HepG2 (cell line): ENCODE data around the gene EPX. TPM values are rescaled to one million over a fixed set of nuclear protein-coding genes. Genes with fewer than 3 reads are reported as not detected.

Experiments used
- GLI4 ChIP-seq: sonication (generic); formaldehyde crosslinking; IDR thresholded peaks from 2 replicates; pipeline ENCODE4 v1.5.1; 2020; ENCODE audit warnings: missing genetic modification reagents, mild to moderate bottlenecking, moderate library complexity, borderline replicate concordance
- GTF3A ChIP-seq: sonication (generic); formaldehyde crosslinking; conservative IDR thresholded peaks from 2 replicates; pipeline ENCODE4 v1.4.0; 2020; ENCODE audit warnings: mild to moderate bottlenecking, missing genetic modification reagents
- HNF1A ChIP-seq, 2 experiments: sonication (generic) in 1 of 2; formaldehyde crosslinking in 1 of 2; IDR thresholded peaks; 2 replicates each; pipeline versions ENCODE4 v1.4.0 to v1.6.1; 2016 to 2020; ENCODE audit warnings: borderline replicate concordance in 1 of 2, low read depth in 1 of 2, mild to moderate bottlenecking in 1 of 2, missing genetic modification reagents in 1 of 2
- IRX3 ChIP-seq: sonication (generic); formaldehyde crosslinking; IDR thresholded peaks from 2 replicates; pipeline ENCODE4 v1.8.1; 2023; ENCODE audit warnings: mild to moderate bottlenecking, low read depth, missing genetic modification reagents, borderline replicate concordance
- NFKB2 ChIP-seq: sonication (generic); formaldehyde crosslinking; IDR thresholded peaks from 2 replicates; pipeline ENCODE4 v1.4.0; 2020; ENCODE audit warnings: missing genetic modification reagents, borderline replicate concordance
- PTBP1 ChIP-seq: fragments of 200-400 bp; formaldehyde crosslinking; IDR thresholded peaks from 2 replicates; pipeline ENCODE4 v1.6.1; 2018; ENCODE audit warnings: low read length, low read depth; ENCODE audit not compliant: poor library complexity, severe bottlenecking
- SP140L ChIP-seq: sonication (generic); formaldehyde crosslinking; IDR thresholded peaks from 2 replicates; pipeline ENCODE4 v1.4.0; 2020; ENCODE audit warnings: missing genetic modification reagents, borderline replicate concordance
- STAT5B ChIP-seq: sonication (generic); formaldehyde crosslinking; IDR thresholded peaks from 2 replicates; pipeline ENCODE4 v1.4.0; 2020; ENCODE audit warnings: missing genetic modification reagents
- ZNF282 ChIP-seq: fragments of 450-650 bp; IDR thresholded peaks from 2 replicates; pipeline ENCODE4 v1.6.1; 2018; ENCODE audit not compliant: partially characterized antibody
- ZNF3 ChIP-seq: IDR thresholded peaks from 2 replicates; pipeline ENCODE4 v1.7.0; 2017; ENCODE audit warnings: inconsistent platforms
- ZNF432 ChIP-seq: sonication (generic); formaldehyde crosslinking; IDR thresholded peaks from 2 replicates; pipeline ENCODE4 v1.5.0; 2020; ENCODE audit warnings: missing genetic modification reagents, mild to moderate bottlenecking, borderline replicate concordance
- ZNF615 ChIP-seq: sonication (generic); formaldehyde crosslinking; IDR thresholded peaks from 2 replicates; pipeline ENCODE4 v1.5.0; 2020; ENCODE audit warnings: mild to moderate bottlenecking, missing genetic modification reagents, borderline replicate concordance
- ZNF652 ChIP-seq: IDR thresholded peaks from 2 replicates; pipeline ENCODE4 v1.6.1; 2016; ENCODE audit warnings: low read depth, borderline replicate concordance
- ZNF780A ChIP-seq: sonication (generic); formaldehyde crosslinking; IDR thresholded peaks from 2 replicates; pipeline ENCODE4 v1.8.0; 2022; ENCODE audit warnings: mild to moderate bottlenecking, missing genetic modification reagents, moderate library complexity
- ZSCAN12 ChIP-seq: sonication (generic); formaldehyde crosslinking; IDR thresholded peaks from 2 replicates; pipeline ENCODE4 v1.9.0; 2021; ENCODE audit warnings: mild to moderate bottlenecking, missing genetic modification reagents
- polyA plus RNA-seq, 8 experiments: library from polyadenylated mRNA; depleted of rRNA in 3 of 8; stranded (reverse) in 7 of 8; unstranded in 1 of 8; fragments of >200 nt; fragmentation: Illumina TruSeq in 4 of 8; extraction: Trizol in 4 of 8; gene quantifications; 2 replicates each; pipeline versions ENCODE4 v1.2.1 to v1.2.3, GENCODE V29; 2011 to 2016; ENCODE audit warnings: low read depth in 4 of 8, missing spikeins in 1 of 8, mixed read lengths in 1 of 8; ENCODE audit not compliant: insufficient read depth in 1 of 8
- total RNA-seq, 5 experiments: library from RNA; depleted of rRNA; stranded (reverse); fragments of >200 nt; fragmentation: Illumina TruSeq; extraction: Trizol; gene quantifications; 2 replicates each; pipeline ENCODE4 v1.2.3, GENCODE V29; 2016; ENCODE audit warnings: low read depth in 1 of 5
- TF ChIP-seq, protein P1 (sequence below): sonication (generic); formaldehyde crosslinking; IDR thresholded peaks from 2 replicates; pipeline ENCODE4 v1.5.1; 2020; ENCODE audit warnings: mild to moderate bottlenecking, missing genetic modification reagents
- TF ChIP-seq, protein P2 (sequence below): sonication (generic); formaldehyde crosslinking; IDR thresholded peaks from 2 replicates; pipeline ENCODE4 v1.4.0; 2020; ENCODE audit warnings: missing genetic modification reagents, mild to moderate bottlenecking, borderline replicate concordance

The EPX gene
- total and polyA plus RNA-seq, 2 of the 13 experiments (the other 11 are each of a cell fraction or from before 2014, with no cell fraction given): not detected

- TF ChIP-seq GLI4 (CRISPR knock-in tag) (no peak), IRX3 (CRISPR knock-in tag) (peak; percentile 90; the same call in 1 of the 2 replicates), PTBP1 (peak; percentile 47), ZNF652 (CRISPR knock-in tag) (no peak), NFKB2 (CRISPR knock-in tag) (peak; percentile 95; the same call in 1 of the 2 replicates), GTF3A (CRISPR knock-in tag) (no peak), ZNF780A (CRISPR knock-in tag) (peak; percentile 81), HNF1A (IDR thresholded peaks at IDR 0.05; ENCODE audit: low read depth) (no peak), HNF1A (CRISPR knock-in tag; IDR thresholded peaks at IDR 0.05; ENCODE audit: borderline replicate concordance) (no peak), SP140L (CRISPR knock-in tag) (no peak), STAT5B (no peak), ZNF282 (no peak), ZNF615 (CRISPR knock-in tag) (no peak), ZNF432 (CRISPR knock-in tag) (no peak), ZSCAN12 (CRISPR knock-in tag) (no peak), ZNF3 (no peak)
- TF ChIP-seq, protein P1, sequence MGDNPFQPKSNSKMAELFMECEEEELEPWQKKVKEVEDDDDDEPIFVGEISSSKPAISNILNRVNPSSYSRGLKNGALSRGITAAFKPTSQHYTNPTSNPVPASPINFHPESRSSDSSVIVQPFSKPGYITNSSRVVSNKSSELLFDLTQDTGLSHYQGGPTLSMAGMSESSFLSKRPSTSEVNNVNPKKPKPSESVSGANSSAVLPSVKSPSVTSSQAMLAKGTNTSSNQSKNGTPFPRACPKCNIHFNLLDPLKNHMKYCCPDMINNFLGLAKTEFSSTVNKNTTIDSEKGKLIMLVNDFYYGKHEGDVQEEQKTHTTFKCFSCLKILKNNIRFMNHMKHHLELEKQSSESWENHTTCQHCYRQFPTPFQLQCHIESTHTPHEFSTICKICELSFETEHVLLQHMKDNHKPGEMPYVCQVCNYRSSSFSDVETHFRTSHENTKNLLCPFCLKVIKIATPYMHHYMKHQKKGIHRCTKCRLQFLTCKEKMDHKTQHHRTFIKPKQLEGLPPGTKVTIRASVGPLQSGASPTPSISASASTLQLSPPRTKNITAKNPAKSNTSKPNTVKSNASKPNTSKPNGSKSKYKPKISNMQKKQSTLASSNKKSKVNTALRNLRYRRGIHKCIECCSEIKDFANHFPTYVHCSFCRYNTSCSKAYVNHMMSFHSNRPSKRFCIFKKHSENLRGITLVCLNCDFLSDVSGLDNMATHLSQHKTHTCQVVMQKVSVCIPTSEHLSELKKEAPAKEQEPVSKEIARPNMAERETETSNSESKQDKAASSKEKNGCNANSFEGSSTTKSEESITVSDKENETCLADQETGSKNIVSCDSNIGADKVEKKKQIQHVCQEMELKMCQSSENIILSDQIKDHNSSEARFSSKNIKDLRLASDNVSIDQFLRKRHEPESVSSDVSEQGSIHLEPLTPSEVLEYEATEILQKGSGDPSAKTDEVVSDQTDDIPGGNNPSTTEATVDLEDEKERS: 0 out of 2 replicates have a peak, but pooled peaks have one; percentile 43
- TF ChIP-seq, protein P2, sequence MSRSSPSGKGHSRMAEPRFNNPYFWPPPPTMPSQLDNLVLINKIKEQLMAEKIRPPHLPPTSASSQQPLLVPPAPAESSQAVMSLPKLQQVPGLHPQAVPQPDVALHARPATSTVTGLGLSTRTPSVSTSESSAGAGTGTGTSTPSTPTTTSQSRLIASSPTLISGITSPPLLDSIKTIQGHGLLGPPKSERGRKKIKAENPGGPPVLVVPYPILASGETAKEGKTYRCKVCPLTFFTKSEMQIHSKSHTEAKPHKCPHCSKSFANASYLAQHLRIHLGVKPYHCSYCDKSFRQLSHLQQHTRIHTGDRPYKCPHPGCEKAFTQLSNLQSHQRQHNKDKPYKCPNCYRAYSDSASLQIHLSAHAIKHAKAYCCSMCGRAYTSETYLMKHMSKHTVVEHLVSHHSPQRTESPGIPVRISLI (CRISPR knock-in tag): no peak
These were observed 57.0 kb downstream of the EPX start (continued) for GRCh38 chr17:58249270-58250133.
